AG04449 (cell line): ENCODE results near the gene UBALD2.

ENCODE experiments used
- CTCF ChIA-PET: fragments of 350-600 bp; formaldehyde crosslinking; extraction: SDS; loops from one replicate; lab custom pipeline; 2021; ENCODE audit warnings: antibody characterized with exemption; lab: Yijun Ruan, JAX
- POLR2A ChIA-PET: fragments of 400-600, 350-600 bp; formaldehyde crosslinking; extraction: SDS; loops from one replicate; lab custom pipeline; 2020; ENCODE audit warnings: antibody characterized with exemption, inconsistent platforms; lab: Yijun Ruan, JAX
- DNase-seq: peaks from one replicate; pipeline ENCODE4 v3.0.0-alpha.2; 2010; ENCODE audit warnings: low read depth, low spot score
- H3K4me3 ChIP-seq: 2 replicates; pipeline ENCODE4 v1.5.1; 2011; ENCODE audit warnings: low read depth, mild to moderate bottlenecking, control low read depth, low read length
- TF ChIP-seq, protein P1 (sequence below): IDR thresholded peaks from one replicate; pipeline ENCODE4 v1.5.1; 2011; ENCODE audit warnings: mild to moderate bottlenecking, moderate library complexity, low read length, control low read depth, inconsistent platforms; ENCODE audit not compliant: insufficient read depth; ENCODE audit errors: missing control alignments

The UBALD2 gene

DNA sequence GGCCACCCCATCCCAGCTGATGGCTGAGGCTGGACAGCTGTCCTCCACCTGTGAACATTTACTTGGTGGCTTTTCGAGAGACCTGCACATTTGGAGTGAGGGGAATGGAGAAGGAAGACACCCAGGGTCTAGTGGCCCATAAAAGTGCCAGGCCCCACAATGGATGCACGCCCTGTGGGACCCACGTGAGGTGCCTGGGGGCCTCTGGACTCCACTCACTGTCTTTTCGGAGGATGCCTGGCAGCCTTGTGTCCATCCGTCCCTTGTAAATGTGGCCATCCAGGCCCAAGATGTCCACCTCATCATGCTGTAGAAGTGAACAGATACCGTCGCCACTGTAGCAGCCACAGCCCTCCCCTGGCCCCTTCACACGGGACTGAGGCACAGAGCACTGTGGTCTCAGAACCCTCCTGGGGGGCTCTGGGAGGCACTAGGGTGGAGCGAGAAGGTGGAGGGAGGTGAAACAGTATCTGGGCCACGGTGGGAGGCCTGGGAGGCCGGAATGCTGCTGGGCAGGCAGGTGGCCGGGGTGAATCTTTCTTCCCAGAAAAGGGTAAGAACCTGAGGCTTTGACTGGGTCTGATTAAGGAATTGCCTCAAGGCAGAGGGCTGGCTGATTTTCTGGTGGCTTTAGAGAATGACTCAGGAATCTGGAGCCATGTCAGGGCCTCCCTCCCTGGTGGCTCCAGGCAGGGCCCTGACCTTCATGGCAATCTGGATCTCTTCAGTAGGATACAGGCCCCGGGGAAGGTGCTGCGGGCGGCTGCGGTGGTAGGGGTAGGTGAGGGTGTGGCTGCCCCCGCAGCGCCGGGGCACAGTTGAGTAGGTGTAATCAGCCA is 11.5 kb downstream of the UBALD2 start:
- ChIA-PET POLR2A (no interaction called here), CTCF (interaction anchor here (0.6 to 7.1 kb wide), 7 partner anchors 8 to 271 kb away, joined by 3 to 113 read pairs (median 7); partner anchors contain the start of gene EXOC7)
- no peak overlapping the region for H3K4me3 ChIP-seq
- TF ChIP-seq, protein P1, sequence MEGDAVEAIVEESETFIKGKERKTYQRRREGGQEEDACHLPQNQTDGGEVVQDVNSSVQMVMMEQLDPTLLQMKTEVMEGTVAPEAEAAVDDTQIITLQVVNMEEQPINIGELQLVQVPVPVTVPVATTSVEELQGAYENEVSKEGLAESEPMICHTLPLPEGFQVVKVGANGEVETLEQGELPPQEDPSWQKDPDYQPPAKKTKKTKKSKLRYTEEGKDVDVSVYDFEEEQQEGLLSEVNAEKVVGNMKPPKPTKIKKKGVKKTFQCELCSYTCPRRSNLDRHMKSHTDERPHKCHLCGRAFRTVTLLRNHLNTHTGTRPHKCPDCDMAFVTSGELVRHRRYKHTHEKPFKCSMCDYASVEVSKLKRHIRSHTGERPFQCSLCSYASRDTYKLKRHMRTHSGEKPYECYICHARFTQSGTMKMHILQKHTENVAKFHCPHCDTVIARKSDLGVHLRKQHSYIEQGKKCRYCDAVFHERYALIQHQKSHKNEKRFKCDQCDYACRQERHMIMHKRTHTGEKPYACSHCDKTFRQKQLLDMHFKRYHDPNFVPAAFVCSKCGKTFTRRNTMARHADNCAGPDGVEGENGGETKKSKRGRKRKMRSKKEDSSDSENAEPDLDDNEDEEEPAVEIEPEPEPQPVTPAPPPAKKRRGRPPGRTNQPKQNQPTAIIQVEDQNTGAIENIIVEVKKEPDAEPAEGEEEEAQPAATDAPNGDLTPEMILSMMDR, result no peak
- no peak for DNase-seq

DNA sequence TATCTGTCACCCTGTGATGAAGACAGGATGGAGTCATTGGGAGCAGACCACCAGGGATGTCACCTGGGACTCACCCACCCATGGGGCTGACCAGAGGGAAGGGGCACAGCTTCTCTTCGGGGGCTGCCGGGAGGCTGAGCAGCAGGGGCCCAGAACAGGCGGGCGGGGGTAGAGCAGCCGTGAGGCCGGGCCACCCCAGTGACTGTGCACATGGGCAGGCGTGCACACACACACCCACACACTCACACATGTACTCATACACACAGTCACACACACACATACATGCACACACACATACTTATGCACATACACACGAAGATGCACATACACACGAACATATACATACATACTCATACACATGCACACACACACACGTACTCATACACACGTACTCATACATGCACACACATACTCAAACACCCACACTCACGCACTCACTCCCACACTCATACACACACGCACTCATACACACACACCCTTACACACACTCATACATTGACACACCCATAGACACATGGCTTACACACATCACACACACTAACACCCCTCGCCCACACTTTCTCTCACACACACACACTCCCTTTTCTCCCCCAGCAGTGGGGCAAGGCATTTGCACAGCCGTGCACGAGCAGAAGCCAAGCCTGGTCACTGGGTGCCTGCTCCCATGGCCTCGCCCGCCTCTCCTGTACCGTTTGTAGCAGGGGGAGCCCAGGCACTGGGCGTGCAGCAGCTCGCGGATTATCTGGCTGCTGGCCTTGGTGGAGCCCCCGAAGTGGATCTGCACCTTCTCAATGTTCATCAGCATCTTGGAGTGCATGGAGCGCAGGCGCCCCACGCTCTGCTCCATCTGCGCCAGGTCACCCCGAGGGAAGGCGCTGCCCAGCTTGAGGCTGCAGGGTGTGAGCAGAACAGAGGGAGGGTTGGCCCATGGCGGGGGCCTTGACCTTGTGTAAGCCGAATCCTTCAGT is 12.4 kb downstream of the UBALD2 start:
- ChIA-PET POLR2A (no interaction called here), CTCF (interaction anchor here (0.6 to 9.0 kb wide), 13 partner anchors 9 to 263 kb away, joined by 3 to 292 read pairs (median 23); partner anchors contain the start of genes EXOC7 and UBALD2)
- TF ChIP-seq, protein P1, result no peak
- no peak overlapping the region for H3K4me3 ChIP-seq
- no peak for DNase-seq

DNA sequence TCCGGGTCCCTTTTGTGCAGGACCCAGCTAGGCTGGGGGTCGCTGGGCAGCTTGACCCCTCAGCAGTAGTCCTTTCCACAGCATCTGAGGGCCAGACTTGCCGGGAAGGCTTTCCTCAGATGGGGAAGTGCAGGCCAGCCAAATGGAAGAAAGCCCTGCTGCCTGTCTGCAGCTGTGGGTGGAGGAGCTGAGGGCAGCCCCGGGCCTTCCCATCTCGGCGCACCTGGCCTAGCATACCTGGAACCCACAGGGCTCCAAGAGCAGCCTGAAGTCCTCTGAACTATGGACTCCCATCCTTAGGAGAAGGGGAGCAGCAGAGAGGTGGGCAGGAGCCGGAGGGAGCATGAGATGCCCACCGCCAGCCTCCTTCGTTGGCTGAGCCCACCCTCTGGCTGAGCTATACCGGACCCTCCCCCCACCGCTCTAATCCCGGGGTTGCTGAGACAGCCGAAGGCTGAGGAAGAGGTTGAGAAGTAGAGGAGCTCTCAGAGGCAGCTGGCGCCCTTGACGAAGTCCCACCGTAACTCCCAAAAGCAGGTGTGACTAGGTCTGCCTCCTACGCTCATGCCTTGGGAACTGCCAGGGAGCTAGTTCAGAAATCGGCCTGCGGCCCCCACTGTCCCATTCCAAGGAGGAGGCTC is 13.2 kb downstream of the UBALD2 start:
- H3K4me3 ChIP-seq, result no peak overlapping the region
- ChIA-PET POLR2A (interaction anchor here (0.6 kb wide), 1 partner anchor 157 kb away, joined by 3 read pairs; no protein-coding TSS in a partner anchor), CTCF (interaction anchor here (0.8 to 9.0 kb wide), 19 partner anchors 9 to 264 kb away, joined by 3 to 292 read pairs (median 20); partner anchors contain the start of genes EXOC7 and UBALD2)
- TF ChIP-seq, protein P1, result no peak
- no peak for DNase-seq

DNA sequence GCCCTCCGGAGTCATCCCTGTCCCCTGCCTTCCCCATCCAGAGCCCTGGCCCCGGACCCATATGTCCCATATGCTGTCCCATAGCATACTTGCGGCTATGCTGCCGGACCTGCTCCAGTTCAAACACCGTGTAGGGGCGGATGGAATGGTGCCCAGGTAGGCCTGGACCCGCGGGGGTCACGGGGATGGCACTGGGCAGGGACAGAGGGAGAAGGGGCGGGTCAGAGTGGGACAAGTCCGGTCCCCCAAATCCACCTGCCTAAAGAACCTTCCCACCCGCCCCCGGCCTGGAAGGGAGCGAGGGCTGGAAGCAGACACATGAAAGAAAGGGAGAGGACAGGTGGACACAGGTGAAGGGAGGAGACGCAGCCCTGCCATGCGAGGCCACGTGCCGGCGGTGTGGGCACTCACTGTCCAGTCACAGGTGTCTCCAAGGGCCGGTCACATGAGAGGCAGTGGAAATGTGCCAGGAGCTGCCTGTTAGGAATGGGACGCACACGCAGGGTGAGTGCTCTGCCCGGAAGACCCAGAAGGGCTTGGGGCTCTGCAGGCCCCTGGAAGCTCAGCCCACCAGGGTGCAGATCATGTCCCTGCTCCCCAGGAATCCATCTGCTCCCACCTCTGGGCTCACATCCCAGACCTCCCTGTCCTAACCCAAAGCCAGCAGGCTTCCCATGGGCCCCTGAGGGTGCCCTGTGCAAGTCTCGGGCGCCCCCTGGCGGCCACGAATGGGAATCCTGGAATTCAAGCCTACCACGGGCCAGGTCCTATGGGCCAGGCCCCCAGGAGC is 14.0 kb downstream of the UBALD2 start:
- POLR2A ChIA-PET, result interaction anchor here (0.6 kb wide), 1 partner anchor 158 kb away, joined by 3 read pairs; no protein-coding TSS in a partner anchor
- DNase-seq, result peak; percentile 14

More for the DNA sequence above, 14.0 kb downstream of the UBALD2 start:
- TF ChIP-seq, protein P1, result peak; percentile 94
- CTCF ChIA-PET, result interaction anchor here (0.6 to 9.0 kb wide), 83 partner anchors 10 to 432 kb away, joined by 3 to 292 read pairs (median 4); partner anchors contain the start of genes CDK3, EXOC7, FOXJ1 and UBALD2
- H3K4me3 ChIP-seq, result no peak overlapping the region
